ENCODE results near the gene LGALS14. TPM values are rescaled to one million over a fixed set of nuclear protein-coding genes. Genes with fewer than 3 reads are reported as not detected.

Gene LGALS14
- total RNA-seq, 4 donors from 2014 or later: not detected

DNA sequence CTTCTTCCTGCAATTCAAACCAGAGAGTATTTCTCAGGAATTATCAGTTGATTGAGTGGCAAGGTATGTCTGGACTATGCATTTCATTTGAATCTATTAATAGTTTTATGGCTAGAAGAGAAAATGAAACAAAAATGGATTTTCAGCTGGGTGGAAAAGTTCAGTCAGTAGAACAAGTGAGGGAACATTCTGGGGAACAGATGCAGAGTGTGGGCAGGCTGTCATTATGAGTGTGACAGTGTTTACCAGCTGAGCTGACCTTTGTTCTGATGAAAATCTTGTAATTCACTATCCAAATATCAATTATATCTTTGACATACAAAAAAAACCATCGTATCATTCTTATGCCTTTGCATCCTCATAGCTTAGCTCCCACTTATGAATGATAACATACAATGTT, 36.1 kb downstream of the LGALS14 start:
- no peak for DNase-seq
- H3K36me3 ChIP-seq: no peaks in the 10 kb centered on the region
- no peak overlapping the region for H3K4me3 ChIP-seq (replicated peaks in 1 of 3)
- H3K9me3 ChIP-seq: no peaks in the 10 kb centered on the region
- H3K27me3 ChIP-seq: no peaks in the 10 kb centered on the region
- no peaks in the 10 kb centered on the region for H3K4me1 ChIP-seq
- no peak overlapping the region for H3K27ac ChIP-seq
- TF ChIP-seq, protein P1, sequence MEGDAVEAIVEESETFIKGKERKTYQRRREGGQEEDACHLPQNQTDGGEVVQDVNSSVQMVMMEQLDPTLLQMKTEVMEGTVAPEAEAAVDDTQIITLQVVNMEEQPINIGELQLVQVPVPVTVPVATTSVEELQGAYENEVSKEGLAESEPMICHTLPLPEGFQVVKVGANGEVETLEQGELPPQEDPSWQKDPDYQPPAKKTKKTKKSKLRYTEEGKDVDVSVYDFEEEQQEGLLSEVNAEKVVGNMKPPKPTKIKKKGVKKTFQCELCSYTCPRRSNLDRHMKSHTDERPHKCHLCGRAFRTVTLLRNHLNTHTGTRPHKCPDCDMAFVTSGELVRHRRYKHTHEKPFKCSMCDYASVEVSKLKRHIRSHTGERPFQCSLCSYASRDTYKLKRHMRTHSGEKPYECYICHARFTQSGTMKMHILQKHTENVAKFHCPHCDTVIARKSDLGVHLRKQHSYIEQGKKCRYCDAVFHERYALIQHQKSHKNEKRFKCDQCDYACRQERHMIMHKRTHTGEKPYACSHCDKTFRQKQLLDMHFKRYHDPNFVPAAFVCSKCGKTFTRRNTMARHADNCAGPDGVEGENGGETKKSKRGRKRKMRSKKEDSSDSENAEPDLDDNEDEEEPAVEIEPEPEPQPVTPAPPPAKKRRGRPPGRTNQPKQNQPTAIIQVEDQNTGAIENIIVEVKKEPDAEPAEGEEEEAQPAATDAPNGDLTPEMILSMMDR (IDR thresholded peaks at IDR 0.05): no peak
- no peak for TF ChIP-seq POLR2A (IDR thresholded peaks at IDR 0.05)
- intact Hi-C loops (cut with DNase I): no loop called here
- WGBS, 2 donors: 96 to 97% methylated on average over 1 of the region's 1 CpG

- 67 to 80% methylated on average over 3 of the region's 3 CpGs for WGBS, 2 donors
Measured at GRCh38 chr19:39745643-39746042, 41.4 kb downstream of the LGALS14 start.

DNA sequence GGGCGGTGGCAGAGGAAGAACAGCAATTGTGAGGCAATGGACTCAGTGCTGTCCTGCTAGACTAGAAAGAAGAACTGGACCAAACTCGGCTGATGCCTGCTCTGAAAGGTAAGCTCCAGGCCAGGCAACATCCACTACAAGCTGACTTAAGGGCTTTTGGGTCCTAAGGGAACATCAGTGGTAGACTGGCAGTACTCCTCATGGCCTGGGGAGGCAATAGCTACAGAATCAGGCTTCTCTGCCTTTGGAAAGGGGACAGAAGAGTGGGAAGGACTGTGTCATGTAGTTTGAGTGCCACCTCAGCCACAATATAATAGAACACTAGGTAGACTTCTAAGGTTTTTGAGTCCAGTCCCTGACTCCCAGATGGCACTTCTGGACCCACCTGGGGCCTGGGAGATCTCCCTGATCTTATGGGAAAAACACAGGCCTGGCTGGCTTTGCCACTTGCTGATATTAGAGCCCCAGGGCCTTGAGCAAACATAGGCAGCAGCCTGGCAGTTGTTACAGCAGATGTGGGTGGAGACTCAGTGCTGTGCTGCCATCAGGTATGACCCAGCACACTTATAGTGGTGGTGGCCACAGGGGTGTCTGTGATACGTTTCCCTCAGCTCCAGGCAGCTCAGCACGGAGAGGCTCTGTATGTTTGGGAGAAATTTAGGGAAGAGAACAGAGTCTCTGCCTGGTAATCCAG, 42.7 kb downstream of the LGALS14 start:
- 75 to 76% methylated on average over 4 of the region's 4 CpGs for WGBS, 2 donors
- H3K36me3 ChIP-seq: no peaks in the 10 kb centered on the region
- H3K4me3 ChIP-seq (replicated peaks in 1 of 3): no peak overlapping the region
- H3K27me3 ChIP-seq: no peaks in the 10 kb centered on the region
- H3K4me1 ChIP-seq: no peaks in the 10 kb centered on the region
- no peak for DNase-seq
- intact Hi-C loops (cut with DNase I): no loop called here
- H3K9me3 ChIP-seq: no peaks in the 10 kb centered on the region
- H3K27ac ChIP-seq: no peak overlapping the region
- TF ChIP-seq POLR2A (IDR thresholded peaks at IDR 0.05): no peak
- TF ChIP-seq, protein P1 (IDR thresholded peaks at IDR 0.05): no peak

More at GRCh38 chr19:39745643-39746042, 41.4 kb downstream of the LGALS14 start:
- H3K36me3 ChIP-seq: no peaks in the 10 kb centered on the region
- no peak overlapping the region for H3K4me3 ChIP-seq (replicated peaks in 1 of 3)
- TF ChIP-seq, protein P1 (IDR thresholded peaks at IDR 0.05): no peak
- TF ChIP-seq POLR2A (IDR thresholded peaks at IDR 0.05): no peak
- no peaks in the 10 kb centered on the region for H3K27me3 ChIP-seq
- DNase-seq: no peak
- no peak overlapping the region for H3K27ac ChIP-seq
- no peaks in the 10 kb centered on the region for H3K4me1 ChIP-seq
- intact Hi-C loops (cut with DNase I): no loop called here
- no peaks in the 10 kb centered on the region for H3K9me3 ChIP-seq

DNA sequence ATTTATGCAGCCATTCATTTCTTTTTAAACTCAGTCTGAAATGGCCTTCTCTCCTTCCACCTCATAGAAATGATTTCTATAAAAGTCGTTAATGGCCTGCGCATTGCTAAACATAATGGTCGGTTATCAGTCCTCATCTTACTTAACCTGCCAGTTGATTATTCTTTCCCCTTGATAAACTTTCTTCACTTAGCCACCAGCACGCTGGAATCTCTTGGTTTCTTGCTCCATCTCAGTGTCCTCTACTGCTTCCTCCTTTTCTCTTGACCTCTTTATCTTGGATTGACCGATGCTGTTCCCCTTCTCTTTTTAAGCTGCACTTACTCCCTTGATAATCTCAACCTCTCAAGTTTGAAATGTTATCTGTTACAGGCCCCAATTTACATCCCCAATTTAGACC, 45.7 kb downstream of the LGALS14 start:
- 86 to 90% methylated on average over 5 of the region's 5 CpGs for WGBS, 2 donors
- TF ChIP-seq POLR2A (IDR thresholded peaks at IDR 0.05): no peak
- TF ChIP-seq, protein P1 (IDR thresholded peaks at IDR 0.05): no peak
- H3K27me3 ChIP-seq: no peaks in the 10 kb centered on the region
- intact Hi-C loops (cut with DNase I): no loop called here
- H3K27ac ChIP-seq: no peak overlapping the region
- H3K9me3 ChIP-seq: no peaks in the 10 kb centered on the region
- no peaks in the 10 kb centered on the region for H3K36me3 ChIP-seq
- no peak overlapping the region for H3K4me3 ChIP-seq (replicated peaks in 1 of 3)
- H3K4me1 ChIP-seq: no peaks in the 10 kb centered on the region
- no peak for DNase-seq

GRCh38 chr19:39752390-39752789, 48.1 kb downstream of the LGALS14 start:
- no peak for DNase-seq
- H3K27me3 ChIP-seq: no peaks in the 10 kb centered on the region
- no peak overlapping the region for H3K27ac ChIP-seq
- no peaks in the 10 kb centered on the region for H3K36me3 ChIP-seq
- TF ChIP-seq POLR2A (IDR thresholded peaks at IDR 0.05): no peak
- TF ChIP-seq, protein P1 (IDR thresholded peaks at IDR 0.05): no peak
- intact Hi-C loops (cut with DNase I): no loop called here
- no peak overlapping the region for H3K4me3 ChIP-seq (replicated peaks in 1 of 3)
- H3K9me3 ChIP-seq: no peaks in the 10 kb centered on the region
- H3K4me1 ChIP-seq: no peaks in the 10 kb centered on the region
